GM12878 (cell line): ENCODE data around the gene LRRC39. TPM values are rescaled to one million over a fixed set of nuclear protein-coding genes. Genes with fewer than 3 reads are reported as not detected.

Source experiments
- ATAC-seq: fragments of 200-7000 bp; cut with Tn5 transposase; 3 replicates; pipeline ENCODE4 v1.9.1; 2020; ENCODE audit warnings: mild to moderate bottlenecking, moderate library complexity
- BruUV-seq: library from RNA; stranded (reverse); fragments of 400-500 nt; replicated peaks from 2 replicates; lab custom pipeline; 2021; lab: Mats Ljungman, UMichigan
- CTCF ChIA-PET: fragments of 300-600 bp; sonication (Branson Sonifier 250); formaldehyde crosslinking; extraction: SDS; loops from one replicate; lab custom pipeline; 2021; ENCODE audit warnings: inconsistent platforms; lab: Yijun Ruan, JAX
- POLR2A ChIA-PET: fragments of 350-600 bp; formaldehyde crosslinking; extraction: SDS; loops from one replicate; lab custom pipeline; 2021; ENCODE audit warnings: inconsistent platforms; lab: Charles Lee
- RAD21 ChIA-PET: fragments of 300-600 bp; sonication (Branson Sonifier 250); formaldehyde crosslinking; loops from one replicate; lab custom pipeline; 2023; ENCODE audit warnings: antibody characterized with exemption; ENCODE audit not compliant: unreplicated experiment; lab: Charles Lee
- SMC1A ChIA-PET: fragments of 300-600 bp; sonication (Branson Sonifier 250); formaldehyde crosslinking; loops from one replicate; lab custom pipeline; 2023; ENCODE audit not compliant: unreplicated experiment, uncharacterized antibody; lab: Charles Lee
- DNase-seq: peaks from one replicate; pipeline ENCODE4 v3.0.0-alpha.2; 2011; ENCODE audit warnings: low read depth, low spot score
- FAIRE-seq: peaks from 3 replicates; lab custom pipeline; 2011; peaks lifted over from hg19 to GRCh38; lab: Jason Lieb, UNC
- H2AFZ ChIP-seq: 2 replicates; pipeline ENCODE4 v1.6.0; 2011; ENCODE audit warnings: low read depth, low read length, control low read depth; ENCODE audit not compliant: control insufficient read depth
- H3K27ac ChIP-seq: 2 replicates; pipeline ENCODE4 v1.5.1; 2011; ENCODE audit warnings: control low read depth; ENCODE audit not compliant: control insufficient read depth, insufficient read depth
- H3K27me3 ChIP-seq, 2 experiments: replicated peaks in 1 of 2; 2 replicates each; pipeline versions ENCODE4 v1.6.0 to v1.6.1; 2011; ENCODE audit warnings: low read length in 1 of 2; ENCODE audit not compliant: control insufficient read depth in 2 of 2, insufficient read depth in 2 of 2
- H3K36me3 ChIP-seq, 2 experiments: 2 replicates each; pipeline ENCODE4 v1.5.1; 2011; ENCODE audit warnings: low read length in 1 of 2; ENCODE audit not compliant: control insufficient read depth in 2 of 2, insufficient read depth in 2 of 2
- H3K4me1 ChIP-seq: 2 replicates; pipeline ENCODE4 v1.6.1; 2011; ENCODE audit warnings: mild to moderate bottlenecking, low read length, moderate library complexity, mixed read lengths; ENCODE audit not compliant: control insufficient read depth, insufficient read depth
- H3K4me2 ChIP-seq: 2 replicates; pipeline ENCODE4 v1.6.0; 2011; ENCODE audit warnings: control low read depth; ENCODE audit not compliant: control insufficient read depth, insufficient read depth
- H3K4me3 ChIP-seq: fragments of 200-600 bp; sonication (generic); 2 replicates; pipeline ENCODE4 v1.5.1; 2016
- H3K79me2 ChIP-seq: 2 replicates; pipeline ENCODE4 v1.6.0; 2011; ENCODE audit warnings: low read length; ENCODE audit not compliant: control insufficient read depth, insufficient read depth
- H3K9ac ChIP-seq: 2 replicates; pipeline ENCODE4 v1.8.0; 2011; ENCODE audit warnings: low read length, control low read depth, mixed read lengths; ENCODE audit not compliant: control insufficient read depth, insufficient read depth
- H3K9me3 ChIP-seq: replicated peaks from 3 replicates; pipeline ENCODE4 v1.5.1; 2011; ENCODE audit warnings: mild to moderate bottlenecking, low read length; ENCODE audit not compliant: control insufficient read depth, insufficient read depth
- H4K20me1 ChIP-seq: 2 replicates; pipeline ENCODE4 v1.6.0; 2011; ENCODE audit not compliant: control insufficient read depth, insufficient read depth
- EGR1 ChIP-seq, 2 experiments: IDR thresholded peaks; 1 replicate in 1 of 2; 2 replicates in 1 of 2; pipeline ENCODE4 v1.6.1; 2011 to 2012; ENCODE audit warnings: low read depth in 2 of 2, low read length in 2 of 2, borderline replicate concordance in 1 of 2, mild to moderate bottlenecking in 1 of 2, moderate library complexity in 1 of 2
- RAD21 ChIP-seq: IDR thresholded peaks from 2 replicates; pipeline ENCODE4 v1.6.1; 2011; ENCODE audit warnings: mild to moderate bottlenecking, low read depth, low read length, moderate library complexity; ENCODE audit not compliant: insufficient read depth
- SMC3 ChIP-seq: IDR thresholded peaks from 2 replicates; pipeline ENCODE4 v1.6.1; 2011; ENCODE audit warnings: low read length, improper control_type of control experiment, borderline replicate concordance
- WGBS: methylation state at CpG from one replicate; pipeline ENCODE4 v1.1.6; 2016; ENCODE audit warnings: low lambda C conversion rate; ENCODE audit not compliant: insufficient replicate concordance, insufficient coverage; ENCODE audit errors: missing lambda C conversion rate; 5-methylcytosine and 5-hydroxymethylcytosine counted together
- in situ Hi-C: fragments of 300-500 bp; cut with MboI; formaldehyde crosslinking; loops from 9 replicates; pipeline ENCODE4 v1.14.3; 2018; ENCODE audit warnings: mixed read lengths
- intact Hi-C: fragments of 100-400 bp; cut with micrococcal nuclease; formaldehyde crosslinking; loops from one replicate; pipeline ENCODE4 v1.14.2; 2022; ENCODE audit not compliant: unreplicated experiment
- polyA plus RNA-seq, 11 experiments: library from polyadenylated mRNA; depleted of rRNA in 4 of 11; unstranded in 6 of 11; stranded (reverse) in 5 of 11; fragments of >200 nt; fragmentation: Nextera tagmentation in 4 of 11; fragmentation: Illumina TruSeq in 1 of 11; extraction: Ambion mirVana in 4 of 11; extraction: Trizol in 1 of 11; gene quantifications; 1 replicate in 1 of 11; 2 replicates in 10 of 11; pipeline versions ENCODE4 v1.2.1 to v1.2.3, GENCODE V29; 2011 to 2016; ENCODE audit warnings: inconsistent platforms in 2 of 11, missing spikeins in 2 of 11, low read depth in 1 of 11
- total RNA-seq, 4 experiments: library from RNA; depleted of rRNA in 3 of 4; stranded (reverse); fragments of >200 nt in 3 of 4; fragmentation: Illumina TruSeq in 1 of 4; extraction: Trizol in 1 of 4; gene quantifications; 2 replicates each; pipeline versions ENCODE4 v1.2.1 to v1.2.3, GENCODE V29; 2013 to 2021
- TF ChIP-seq, protein P1 (sequence below): fragments of 150-350 bp; IDR thresholded peaks from 2 replicates; pipeline ENCODE4 v1.6.1; 2016; ENCODE audit warnings: low read depth, low read length
- TF ChIP-seq, protein P2 (sequence below), 3 experiments: IDR thresholded peaks in 2 of 3; conservative IDR thresholded peaks in 1 of 3; 2 replicates each; pipeline ENCODE4 v1.5.1; 2011; ENCODE audit warnings: low read depth in 3 of 3, low read length in 3 of 3, mild to moderate bottlenecking in 3 of 3, control low read depth in 2 of 3, moderate library complexity in 2 of 3, inconsistent platforms in 1 of 3, mixed read lengths in 1 of 3; ENCODE audit not compliant: control insufficient read depth in 2 of 3, insufficient read depth in 1 of 3; ENCODE audit errors: extremely low read depth in 1 of 3

The LRRC39 gene
- total and polyA plus RNA-seq, 10 of the 15 experiments (the other 5 are each of a cell fraction or from before 2014, with no cell fraction given), result 0.23 to 1.1 (median 0.56) TPM

DNA sequence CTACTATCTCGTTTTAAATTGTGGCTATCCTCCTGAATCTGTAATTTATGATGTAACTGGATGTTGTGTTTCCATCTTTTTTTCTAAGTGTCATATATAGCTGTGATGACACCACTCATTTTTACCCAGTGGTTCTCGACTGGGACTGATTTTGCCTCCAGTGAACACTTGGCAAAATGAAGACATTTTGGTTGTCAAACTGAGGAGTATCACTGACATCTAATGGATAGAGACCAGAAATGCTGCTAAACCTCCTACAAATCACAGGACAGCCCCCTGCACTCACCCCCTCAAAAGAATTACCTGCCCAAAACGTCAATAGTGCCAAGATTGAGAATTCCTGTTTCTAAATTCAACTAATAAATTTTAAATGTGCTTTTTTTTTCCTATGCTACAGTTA, 43.2 kb downstream of the LRRC39 start:
- DNase-seq (no peak), FAIRE-seq (no peak), ATAC-seq (no peak)
- ChIA-PET RAD21 (interaction anchor here (1.1 to 2.1 kb wide), 5 partner anchors 114 to 369 kb away, joined by 3 to 5 read pairs (median 4); partner anchors contain the start of gene FRRS1), SMC1A (interaction anchor here (0.7 to 1.9 kb wide), 11 partner anchors 11 to 329 kb away, joined by 3 to 9 read pairs (median 3); no protein-coding TSS in a partner anchor), POLR2A (interaction anchor here (1.0 kb wide), 1 partner anchor 324 kb away, joined by 3 read pairs; no protein-coding TSS in a partner anchor), CTCF (interaction anchor here (0.6 to 1.9 kb wide), 5 partner anchors 83 to 732 kb away, joined by 3 to 9 read pairs (median 3); no protein-coding TSS in a partner anchor)
- no peak overlapping the region for H3K9ac ChIP-seq
- no peaks in the 10 kb centered on the region for H3K9me3 ChIP-seq
- in situ Hi-C loops, result no loop called here
- TF ChIP-seq SMC3, result peak; percentile 36; the same call in 1 of the 2 replicates
- TF ChIP-seq EGR1 (IDR thresholded peaks at IDR 0.05; ENCODE audit: borderline replicate concordance in 1 of 2, low read depth in 2 of 2, low read length in 2 of 2), result no peak
- TF ChIP-seq, protein P1, sequence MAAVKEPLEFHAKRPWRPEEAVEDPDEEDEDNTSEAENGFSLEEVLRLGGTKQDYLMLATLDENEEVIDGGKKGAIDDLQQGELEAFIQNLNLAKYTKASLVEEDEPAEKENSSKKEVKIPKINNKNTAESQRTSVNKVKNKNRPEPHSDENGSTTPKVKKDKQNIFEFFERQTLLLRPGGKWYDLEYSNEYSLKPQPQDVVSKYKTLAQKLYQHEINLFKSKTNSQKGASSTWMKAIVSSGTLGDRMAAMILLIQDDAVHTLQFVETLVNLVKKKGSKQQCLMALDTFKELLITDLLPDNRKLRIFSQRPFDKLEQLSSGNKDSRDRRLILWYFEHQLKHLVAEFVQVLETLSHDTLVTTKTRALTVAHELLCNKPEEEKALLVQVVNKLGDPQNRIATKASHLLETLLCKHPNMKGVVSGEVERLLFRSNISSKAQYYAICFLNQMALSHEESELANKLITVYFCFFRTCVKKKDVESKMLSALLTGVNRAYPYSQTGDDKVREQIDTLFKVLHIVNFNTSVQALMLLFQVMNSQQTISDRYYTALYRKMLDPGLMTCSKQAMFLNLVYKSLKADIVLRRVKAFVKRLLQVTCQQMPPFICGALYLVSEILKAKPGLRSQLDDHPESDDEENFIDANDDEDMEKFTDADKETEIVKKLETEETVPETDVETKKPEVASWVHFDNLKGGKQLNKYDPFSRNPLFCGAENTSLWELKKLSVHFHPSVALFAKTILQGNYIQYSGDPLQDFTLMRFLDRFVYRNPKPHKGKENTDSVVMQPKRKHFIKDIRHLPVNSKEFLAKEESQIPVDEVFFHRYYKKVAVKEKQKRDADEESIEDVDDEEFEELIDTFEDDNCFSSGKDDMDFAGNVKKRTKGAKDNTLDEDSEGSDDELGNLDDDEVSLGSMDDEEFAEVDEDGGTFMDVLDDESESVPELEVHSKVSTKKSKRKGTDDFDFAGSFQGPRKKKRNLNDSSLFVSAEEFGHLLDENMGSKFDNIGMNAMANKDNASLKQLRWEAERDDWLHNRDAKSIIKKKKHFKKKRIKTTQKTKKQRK, result no peak
- TF ChIP-seq RAD21, result peak; percentile 63
- TF ChIP-seq, protein P2, sequence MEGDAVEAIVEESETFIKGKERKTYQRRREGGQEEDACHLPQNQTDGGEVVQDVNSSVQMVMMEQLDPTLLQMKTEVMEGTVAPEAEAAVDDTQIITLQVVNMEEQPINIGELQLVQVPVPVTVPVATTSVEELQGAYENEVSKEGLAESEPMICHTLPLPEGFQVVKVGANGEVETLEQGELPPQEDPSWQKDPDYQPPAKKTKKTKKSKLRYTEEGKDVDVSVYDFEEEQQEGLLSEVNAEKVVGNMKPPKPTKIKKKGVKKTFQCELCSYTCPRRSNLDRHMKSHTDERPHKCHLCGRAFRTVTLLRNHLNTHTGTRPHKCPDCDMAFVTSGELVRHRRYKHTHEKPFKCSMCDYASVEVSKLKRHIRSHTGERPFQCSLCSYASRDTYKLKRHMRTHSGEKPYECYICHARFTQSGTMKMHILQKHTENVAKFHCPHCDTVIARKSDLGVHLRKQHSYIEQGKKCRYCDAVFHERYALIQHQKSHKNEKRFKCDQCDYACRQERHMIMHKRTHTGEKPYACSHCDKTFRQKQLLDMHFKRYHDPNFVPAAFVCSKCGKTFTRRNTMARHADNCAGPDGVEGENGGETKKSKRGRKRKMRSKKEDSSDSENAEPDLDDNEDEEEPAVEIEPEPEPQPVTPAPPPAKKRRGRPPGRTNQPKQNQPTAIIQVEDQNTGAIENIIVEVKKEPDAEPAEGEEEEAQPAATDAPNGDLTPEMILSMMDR (IDR thresholded peaks at IDR 0.05 in 2 of 3, conservative IDR thresholded peaks at IDR 0.05 in 1 of 3; ENCODE audit: control insufficient read depth in 2 of 3, extremely low read depth in 1 of 3, insufficient read depth in 1 of 3, low read depth in 3 of 3, low read length in 3 of 3), result peak; percentile 19 to 54 (median 22); a peak in 3 of 6 replicates
- H4K20me1 ChIP-seq, result no peaks in the 10 kb centered on the region
- no peak overlapping the region; the same call in 1 of the 2 replicates for H3K4me2 ChIP-seq
- no peak overlapping the region for H3K27ac ChIP-seq
- peaks cover 48% of the 10 kb centered on the region for H3K79me2 ChIP-seq
- WGBS, result 46% methylated on average over 3 of the region's 3 CpGs
- no TSS peak for BruUV-seq
- intact Hi-C loops, result loop anchor here (2.0 to 10.0 kb wide), 2 partner anchors 320 to 326 kb away; no protein-coding TSS in a partner anchor
- no peak overlapping the region for H3K4me3 ChIP-seq
- peaks cover 7% of the 10 kb centered on the region for H3K4me1 ChIP-seq
- no peaks in the 10 kb centered on the region for H3K27me3 ChIP-seq
- peaks cover 0 to 9% of the 10 kb centered on the region in 2 experiments; a peak in 2 of 4 replicates for H3K36me3 ChIP-seq
- H2AFZ ChIP-seq, result no peak overlapping the region
